Mucosa of rectum (tissue), 2 donors: ENCODE data around the gene CISD2.
"Not testable (repeated sequence)": the region's sequence is repeated elsewhere in the genome, so short reads cannot be mapped to it uniquely, and the experiment has no call there.

ENCODE experiments used
- H3K27ac ChIP-seq, 2 donors: one replicate each; pipeline ENCODE4 v1.7.0; 2013; ENCODE audit warnings: inconsistent platforms in 2 of 2, low read depth in 2 of 2, low read length in 2 of 2
- H3K27me3 ChIP-seq, 2 donors: one replicate each; pipeline ENCODE4 v1.7.0; 2013; ENCODE audit warnings: low read length in 2 of 2; ENCODE audit not compliant: control insufficient read depth in 2 of 2, insufficient read depth in 2 of 2
- H3K36me3 ChIP-seq, 2 donors: one replicate each; pipeline ENCODE4 v1.7.0; 2013; ENCODE audit warnings: low read length in 2 of 2; ENCODE audit not compliant: control insufficient read depth in 2 of 2, insufficient read depth in 2 of 2
- H3K4me1 ChIP-seq, 2 donors: one replicate each; pipeline ENCODE4 v1.7.0; 2013; ENCODE audit warnings: low read length in 2 of 2, mild to moderate bottlenecking in 1 of 2; ENCODE audit not compliant: control insufficient read depth in 2 of 2, insufficient read depth in 2 of 2
- H3K4me3 ChIP-seq, 2 donors: one replicate each; pipeline ENCODE4 v1.7.0; 2013; ENCODE audit warnings: low read length in 2 of 2
- H3K9ac ChIP-seq, 2 donors: one replicate each; pipeline ENCODE4 v1.7.0; 2013; ENCODE audit warnings: low read length in 2 of 2, low read depth in 1 of 2, mild to moderate bottlenecking in 1 of 2
- H3K9me3 ChIP-seq, 2 donors: one replicate each; pipeline ENCODE4 v1.7.0; 2013; ENCODE audit warnings: low read length in 2 of 2; ENCODE audit not compliant: control insufficient read depth in 2 of 2
- donor health status: healthy.
- donor health status: Normal muscosa, but diverticular disease.

Gene CISD2

GRCh38 chr4:102868781-102869568 lies at the start of gene CISD2:
CISD2 (plus strand) TSS chr4:102868992; CDS start chr4:102869085, 93 bp downstream.
- H3K27me3 ChIP-seq, result no peaks in the 10 kb centered on the region
- H3K9me3 ChIP-seq, result no peaks in the 10 kb centered on the region
- H3K36me3 ChIP-seq, result no peaks in the 10 kb centered on the region
- peaks cover 4 to 6% of the 10 kb centered on the region in 2 donors for H3K4me1 ChIP-seq
- H3K27ac ChIP-seq, result peak within 1 kb of the TSS; percentile 95 to 99
- peak within 1 kb of the TSS; percentile 88 to 95 for H3K9ac ChIP-seq
- peak within 1 kb of the TSS; percentile 95 for H3K4me3 ChIP-seq

- H3K36me3 ChIP-seq, H3K27ac ChIP-seq, H3K9me3 ChIP-seq, H3K27me3 ChIP-seq, H3K9ac ChIP-seq: not testable (repeated sequence)
- H3K4me3 ChIP-seq, result peak overlapping the region in 1 of 2 donors; percentile 4
- H3K4me1 ChIP-seq, result peaks cover 35 to 63% of the 10 kb centered on the region in 2 donors
Measured at GRCh38 chr4:102819100-102819499, 49.7 kb upstream of the CISD2 start.

DNA sequence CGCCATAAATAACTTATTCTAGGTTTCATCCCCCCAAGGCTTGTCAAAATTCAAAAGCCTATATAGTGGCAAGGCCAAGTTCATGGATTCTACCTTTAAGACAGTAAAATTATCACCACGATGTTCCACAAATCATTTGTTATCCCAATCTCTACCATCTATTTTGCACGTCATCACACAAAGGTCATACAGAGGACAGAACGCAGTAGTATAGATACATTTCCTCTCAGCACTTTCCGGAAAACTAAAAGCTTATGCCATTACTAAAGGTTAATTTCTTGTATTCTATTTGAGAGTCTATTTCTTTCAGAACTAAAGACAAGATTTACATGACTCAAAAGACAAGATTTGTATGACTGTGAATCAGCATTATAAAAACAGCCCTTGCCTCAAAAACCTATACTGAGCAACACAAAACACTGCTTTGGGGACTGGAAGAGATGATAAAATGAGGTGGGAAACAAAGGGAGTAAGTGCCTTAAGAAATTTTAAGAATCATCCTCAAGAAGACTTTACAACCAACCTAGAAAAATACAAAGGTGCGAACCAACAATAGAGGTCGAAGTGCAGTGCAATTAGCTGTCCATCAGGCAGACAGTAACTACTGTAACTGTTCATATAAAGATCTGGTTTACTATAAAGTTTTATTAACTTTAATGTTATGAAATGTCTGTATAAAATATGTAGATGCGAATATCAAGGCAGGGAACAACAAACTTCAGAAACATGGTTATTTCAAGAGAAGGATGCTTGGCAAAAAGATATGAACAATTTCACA lies 49.0 kb upstream of the CISD2 start:
- Histone ChIP-seq H3K27me3 (no peaks in the 10 kb centered on the region), H3K36me3 (peaks cover 0 to 5% of the 10 kb centered on the region in 2 donors), H3K4me3 (peak overlapping the region in 1 of 2 donors; percentile 14), H3K27ac (no peak overlapping the region), H3K9me3 (no peaks in the 10 kb centered on the region), H3K9ac (no peak overlapping the region), H3K4me1 (peaks cover 35 to 69% of the 10 kb centered on the region in 2 donors)

GRCh38 chr4:102823464-102823863 lies 45.3 kb upstream of the CISD2 start:
- Histone ChIP-seq H3K27ac (no peak overlapping the region), H3K9ac (peak overlapping the region; percentile 0 to 33), H3K9me3 (no peaks in the 10 kb centered on the region), H3K4me3 (peak overlapping the region; percentile 80 to 89), H3K36me3 (no peaks in the 10 kb centered on the region), H3K4me1 (peaks cover 31 to 60% of the 10 kb centered on the region in 2 donors), H3K27me3 (no peaks in the 10 kb centered on the region)

- H3K27ac ChIP-seq, result peak overlapping the region in 1 of 2 donors; percentile 99
- peak overlapping the region in 1 of 2 donors; percentile 0 for H3K9ac ChIP-seq
- no peaks in the 10 kb centered on the region for H3K36me3 ChIP-seq
- H3K27me3 ChIP-seq, result no peaks in the 10 kb centered on the region
- H3K9me3 ChIP-seq, result no peaks in the 10 kb centered on the region
- peaks cover 35 to 60% of the 10 kb centered on the region in 2 donors for H3K4me1 ChIP-seq
- peak overlapping the region; percentile 80 to 89 for H3K4me3 ChIP-seq
Measured at GRCh38 chr4:102823897-102824296, 44.9 kb upstream of the CISD2 start.

- H3K27me3 ChIP-seq, result no peaks in the 10 kb centered on the region
- H3K4me1 ChIP-seq, result peaks cover 39 to 62% of the 10 kb centered on the region in 2 donors
- peak overlapping the region; percentile 96 to 98 for H3K9ac ChIP-seq
- no peaks in the 10 kb centered on the region for H3K36me3 ChIP-seq
- peak overlapping the region; percentile 80 to 89 for H3K4me3 ChIP-seq
- H3K9me3 ChIP-seq, result no peaks in the 10 kb centered on the region
- H3K27ac ChIP-seq, result peak overlapping the region; percentile 5 to 99
Measured at GRCh38 chr4:102824398-102824797, 44.4 kb upstream of the CISD2 start.

DNA sequence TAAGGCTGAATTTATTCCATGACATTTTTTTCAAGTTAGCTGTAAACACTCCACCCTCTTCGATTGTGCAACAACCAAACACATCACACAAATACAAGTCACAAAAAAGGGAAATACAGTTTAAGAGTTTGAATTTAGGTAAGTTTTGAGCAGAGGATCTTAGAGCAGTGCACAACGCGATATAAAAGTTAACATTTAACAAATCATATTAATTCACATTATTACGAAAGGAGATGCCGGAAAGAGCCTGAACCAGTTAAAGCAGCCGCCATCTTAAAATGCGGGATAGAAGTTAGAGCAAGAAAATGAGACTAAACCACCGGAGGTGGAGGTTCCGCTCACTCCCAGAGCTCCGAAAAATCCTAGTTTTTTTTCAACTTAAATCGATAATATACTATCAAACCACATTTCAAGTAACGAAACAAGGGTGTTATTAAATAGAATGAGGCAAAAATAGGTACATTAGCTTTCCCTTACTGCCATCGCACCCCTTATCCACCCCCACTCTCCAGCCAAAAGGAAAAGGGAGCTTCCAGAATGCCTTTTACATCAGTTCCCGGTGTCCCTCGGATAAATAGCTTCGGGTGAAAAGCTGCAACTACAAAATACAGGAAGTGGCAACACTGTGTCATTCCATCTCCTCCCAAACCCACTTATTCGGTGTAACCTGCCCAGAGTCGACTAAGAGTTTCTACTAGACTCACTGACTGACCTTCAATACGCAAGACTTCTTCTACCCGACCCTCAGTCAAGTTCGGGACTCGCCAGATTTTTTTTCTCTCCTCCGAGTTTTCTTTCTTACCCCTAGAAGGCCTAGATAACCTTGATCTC lies 43.3 kb upstream of the CISD2 start:
- Histone ChIP-seq H3K9ac (peak overlapping the region; percentile 96 to 98), H3K4me1 (peaks cover 30 to 52% of the 10 kb centered on the region in 2 donors), H3K27ac (peak overlapping the region; percentile 99 to 100), H3K9me3 (no peaks in the 10 kb centered on the region), H3K4me3 (peak overlapping the region; percentile 80 to 89), H3K36me3 (no peaks in the 10 kb centered on the region), H3K27me3 (no peaks in the 10 kb centered on the region)

GRCh38 chr4:102826105-102826889 lies 42.5 kb upstream of the CISD2 start:
- Histone ChIP-seq H3K4me3 (peak overlapping the region; percentile 80 to 89), H3K9ac (peak overlapping the region; percentile 96 to 98), H3K4me1 (peaks cover 21 to 48% of the 10 kb centered on the region in 2 donors), H3K27me3 (no peaks in the 10 kb centered on the region), H3K9me3 (no peaks in the 10 kb centered on the region), H3K27ac (peak overlapping the region; percentile 99 to 100), H3K36me3 (no peaks in the 10 kb centered on the region)
